AG20443 (cell line): ENCODE measurements around the gene RAC2.
"Not testable (repeated sequence)": the region's sequence is repeated elsewhere in the genome, so short reads cannot be mapped to it uniquely, and the experiment has no call there.

Experiments
- DNase-seq: peaks from one replicate; pipeline ENCODE4 v3.0.0; 2012; ENCODE audit warnings: low spot score, mixed read lengths

Gene RAC2

GRCh38 chr22:37234736-37235711, 9.0 kb downstream of the RAC2 start:
- DNase-seq = no peak

GRCh38 chr22:37233751-37234631, 10.1 kb downstream of the RAC2 start:
- no peak for DNase-seq

DNA sequence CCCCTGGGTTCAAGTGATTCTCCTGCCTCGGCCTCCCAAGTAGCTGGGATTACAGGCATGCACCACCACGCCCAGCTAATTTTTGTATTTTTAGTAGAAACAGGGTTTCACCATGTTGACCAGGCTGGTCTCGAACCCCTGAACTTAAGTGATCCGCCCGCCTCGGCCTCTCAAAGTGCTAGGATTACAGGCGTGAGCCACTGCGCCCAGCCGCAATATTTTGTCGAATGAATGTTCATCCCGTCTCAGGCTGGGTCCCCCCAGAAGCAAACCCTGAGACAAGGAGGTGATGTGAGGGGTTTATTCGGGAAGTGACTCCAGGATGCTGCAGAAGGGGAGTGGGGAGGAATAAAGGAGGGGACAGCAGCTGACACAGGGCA, 10.7 kb downstream of the RAC2 start:
- DNase-seq = not testable (repeated sequence)

- no peak for DNase-seq
Measured at GRCh38 chr22:37232140-37232998, 11.7 kb downstream of the RAC2 start.

DNA sequence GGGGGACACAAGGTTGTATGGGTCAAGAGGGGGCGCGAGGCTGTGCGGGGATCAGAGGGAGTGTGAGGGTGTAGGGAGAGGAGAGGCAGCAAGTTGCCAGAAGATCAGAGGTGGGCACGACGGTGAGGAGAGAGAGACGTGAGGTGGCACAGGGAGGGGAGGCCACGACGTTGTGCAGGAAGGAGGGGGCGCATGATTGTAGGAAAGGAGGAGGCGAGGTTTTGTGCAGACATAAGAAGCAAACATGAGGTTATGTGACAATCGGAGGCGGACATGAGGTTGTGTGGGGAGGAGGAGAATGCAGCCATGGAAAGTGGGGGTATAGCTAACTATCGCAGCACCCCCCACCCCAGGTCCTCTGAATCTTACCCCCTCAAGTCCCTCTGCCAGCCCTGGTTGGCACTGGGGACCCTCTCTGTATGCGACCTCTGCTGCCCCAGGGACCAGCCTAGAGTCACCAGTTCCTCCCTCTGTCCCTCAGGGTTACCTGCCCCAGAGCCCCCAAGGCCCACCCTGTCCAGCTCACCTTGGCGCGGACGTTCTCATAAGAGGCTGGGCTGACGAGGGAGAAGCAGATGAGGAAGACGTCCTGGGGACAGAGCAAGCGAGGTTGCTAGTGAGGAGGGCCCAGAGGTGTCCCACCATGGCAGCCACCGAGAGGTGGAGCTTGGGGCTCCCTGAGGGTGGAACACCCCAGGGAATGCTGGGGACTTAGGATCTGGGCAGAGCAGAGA, 12.5 kb downstream of the RAC2 start:
- no peak for DNase-seq

GRCh38 chr22:37230673-37231405, 13.2 kb downstream of the RAC2 start:
- no peak for DNase-seq

DNA sequence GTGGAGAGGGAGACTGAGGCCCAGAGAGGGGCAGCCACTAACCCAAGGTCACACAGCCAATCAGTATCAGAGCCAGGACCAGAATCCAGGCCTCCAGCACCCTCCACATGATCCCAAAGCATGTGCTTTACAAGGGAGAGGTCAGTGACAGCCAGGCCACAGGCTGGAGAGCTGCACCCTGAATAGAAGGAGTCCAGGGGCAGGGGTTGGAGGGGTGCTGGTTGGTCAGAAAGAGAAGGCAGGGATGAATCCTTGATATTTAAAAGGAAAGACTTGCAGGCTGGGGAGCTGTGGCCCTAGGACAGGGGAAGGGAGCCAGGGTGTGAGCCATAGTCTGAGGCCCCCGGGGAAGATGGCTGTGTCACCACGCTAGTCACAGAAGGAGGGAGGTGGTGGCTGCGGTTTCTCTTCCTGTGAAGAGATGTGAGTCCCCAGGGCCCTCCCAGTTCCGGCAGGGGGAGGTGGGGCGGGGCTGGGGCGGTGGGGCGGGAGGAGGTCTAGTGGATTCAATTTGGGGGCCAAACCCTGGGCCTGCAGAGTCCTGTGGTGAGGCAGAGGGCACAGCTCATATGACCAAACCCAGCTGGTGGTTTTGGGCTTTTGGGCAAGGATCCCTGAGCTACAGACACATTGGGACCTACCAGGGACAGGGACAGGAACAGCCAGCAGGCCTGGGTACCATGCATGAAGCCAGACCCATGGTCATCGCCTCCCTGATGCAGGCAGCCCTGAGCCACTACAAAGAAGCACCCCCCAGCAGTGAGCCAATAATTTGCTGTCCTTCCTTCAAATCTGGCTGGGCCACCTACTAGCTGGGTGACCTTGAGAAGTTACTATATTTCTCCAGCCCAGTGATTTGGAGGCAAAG, 14.0 kb downstream of the RAC2 start:
- DNase-seq = peak; percentile 81

GRCh38 chr22:37229012-37229804, 14.9 kb downstream of the RAC2 start:
- DNase-seq = peak; percentile 71

GRCh38 chr22:37228106-37229011, 15.7 kb downstream of the RAC2 start:
- peak; percentile 36 for DNase-seq

GRCh38 chr22:37226514-37226913, 17.6 kb downstream of the RAC2 start:
- DNase-seq = no peak

DNA sequence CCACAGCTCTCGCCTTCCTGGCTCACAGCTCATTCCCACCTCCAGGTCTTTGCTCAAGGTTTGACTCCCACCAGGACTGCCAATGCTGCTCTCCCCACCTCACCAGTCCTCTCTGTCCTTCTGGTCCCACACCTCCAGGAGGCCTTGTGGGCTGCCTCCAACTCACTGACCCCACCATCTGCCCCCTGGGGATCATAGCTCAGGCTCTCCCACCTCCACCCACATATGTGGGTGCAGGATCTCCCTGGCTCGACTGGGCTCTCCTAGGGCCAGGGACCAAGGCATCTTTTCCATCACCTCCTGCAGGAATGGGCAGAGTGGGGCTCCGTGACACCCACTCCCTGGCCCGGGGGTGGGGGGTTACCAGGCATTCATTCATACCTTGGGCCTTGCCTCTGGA, 18.0 kb downstream of the RAC2 start:
- DNase-seq = no peak

- no peak for DNase-seq
Measured at GRCh38 chr22:37225481-37225880, 18.6 kb downstream of the RAC2 start.

DNA sequence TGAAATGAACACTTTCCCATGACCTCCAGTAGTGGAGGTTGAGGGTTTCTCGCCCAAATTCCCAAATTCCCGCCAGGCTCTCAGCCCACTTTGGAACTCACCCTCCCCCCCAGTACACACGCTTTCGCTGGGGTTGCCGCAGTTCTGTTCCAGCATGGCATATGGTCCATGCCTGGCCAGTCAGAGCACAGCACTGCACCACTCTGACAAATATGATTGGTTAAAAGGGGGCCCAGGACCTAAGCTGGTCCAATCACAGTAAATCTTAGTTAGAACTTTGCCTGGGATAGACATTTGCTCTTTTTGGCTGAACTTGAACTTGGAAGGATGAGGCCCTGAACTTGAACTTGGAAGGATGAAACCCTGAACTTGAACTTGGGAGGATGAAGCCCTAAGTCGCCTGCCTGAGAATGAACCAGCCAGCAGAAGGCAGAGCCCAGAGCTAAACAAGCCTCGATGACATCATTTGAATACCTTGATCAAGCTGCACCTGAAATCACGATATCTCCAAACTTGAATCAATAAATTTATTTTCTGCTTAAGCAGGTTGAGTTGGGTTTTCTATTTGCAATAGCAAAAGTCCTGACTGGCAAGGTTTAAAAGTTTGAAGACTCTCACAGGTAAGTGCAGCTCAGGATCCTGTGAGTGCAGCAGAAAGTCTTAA, 19.2 kb downstream of the RAC2 start:
- DNase-seq = no peak

DNA sequence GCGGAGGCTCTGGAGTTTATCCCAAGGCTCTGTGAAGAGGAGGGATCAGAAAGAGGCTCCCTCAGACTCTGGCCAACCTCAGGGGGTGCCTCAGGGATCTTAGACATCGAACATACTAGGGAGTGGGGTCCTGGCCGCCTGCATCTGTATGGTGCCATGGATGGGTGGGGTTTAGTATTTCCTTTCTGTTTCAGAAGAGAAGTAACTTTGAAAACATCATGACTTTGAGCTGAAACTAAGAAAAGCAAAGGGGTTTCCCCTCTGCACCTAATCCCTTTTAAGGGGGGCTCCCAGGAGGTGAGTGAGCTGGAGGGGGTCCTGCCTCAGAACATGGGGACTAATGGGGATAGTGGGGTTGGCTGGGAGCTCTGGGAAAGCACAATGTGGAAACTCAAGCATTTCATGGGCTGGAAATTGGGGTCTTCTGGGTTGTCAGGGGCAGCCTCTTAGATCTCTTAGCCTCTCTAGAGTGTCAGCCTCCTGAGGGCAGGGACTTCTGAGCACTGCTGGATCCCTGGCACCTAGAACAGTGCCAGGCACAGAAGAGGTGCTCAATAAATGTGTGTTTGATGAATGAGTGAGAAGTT, 20.0 kb downstream of the RAC2 start:
- DNase-seq = no peak

- no peak for DNase-seq
Measured at GRCh38 chr22:37222440-37222971, 21.6 kb downstream of the RAC2 start.
